Heart right ventricle (tissue), 16 donors: ENCODE data around the gene RYR3. TPM values are rescaled to one million over a fixed set of nuclear protein-coding genes. Genes with fewer than 3 reads are reported as not detected.
A peak's percentile ranks its signal among the peaks of the same experiment; 100 is the strongest.

ENCODE experiments used
- ATAC-seq, 8 donors: fragments of 200-7000 bp; cut with Tn5 transposase; one replicate each; pipeline ENCODE4 v1.9.1; 2020; ENCODE audit warnings: mild to moderate bottlenecking in 8 of 8, moderate library complexity in 8 of 8, moderate number of reproducible peaks in 1 of 8
- DNase-seq, 2 donors: peaks; one replicate each; pipeline ENCODE4 v3.0.0-alpha.2; 2020
- H3K27ac ChIP-seq, 10 donors: fragments of 200-600 bp; sonication (generic) in 2 of 10; one replicate each; pipeline versions ENCODE4 v1.5.0 to v1.8.0; 2020 to 2022; ENCODE audit warnings: mild to moderate bottlenecking in 3 of 10
- H3K27me3 ChIP-seq, 7 donors: fragments of 200-600 bp; one replicate each; pipeline ENCODE4 v1.8.0; 2021 to 2022; ENCODE audit warnings: mild to moderate bottlenecking in 2 of 7
- H3K36me3 ChIP-seq, 9 donors: fragments of 200-600 bp; sonication (generic) in 1 of 9; one replicate each; pipeline versions ENCODE4 v1.5.0 to v1.8.0; 2020 to 2022; ENCODE audit warnings: mild to moderate bottlenecking in 2 of 9
- H3K4me1 ChIP-seq, 9 donors: fragments of 200-600 bp; sonication (generic) in 1 of 9; one replicate each; pipeline versions ENCODE4 v1.5.0 to v1.8.0; 2020 to 2022; ENCODE audit warnings: mild to moderate bottlenecking in 4 of 9
- H3K4me3 ChIP-seq, 10 donors: fragments of 200-600 bp; sonication (generic) in 2 of 10; one replicate each; pipeline versions ENCODE4 v1.5.0 to v1.8.0; 2020 to 2022; ENCODE audit warnings: mild to moderate bottlenecking in 7 of 10, moderate library complexity in 2 of 10
- H3K9me3 ChIP-seq, 11 donors: fragments of 200-600 bp in 10 of 11; sonication (generic) in 2 of 11; one replicate each; pipeline versions ENCODE4 v1.5.0 to v1.8.0; 2013 to 2022; ENCODE audit warnings: mild to moderate bottlenecking in 2 of 11, control low read depth in 1 of 11, moderate library complexity in 1 of 11
- WGBS, 2 donors: extraction: QIAGEN DNeasy Blood & Tissue Kit; methylation state at CpG; one replicate each; pipeline ENCODE4 v1.1.7; 2013; ENCODE audit warnings: inconsistent platforms in 1 of 2; 5-methylcytosine and 5-hydroxymethylcytosine counted together
- intact Hi-C, 10 donors: fragments of 100-400 bp; cut with DNase I; formaldehyde crosslinking; loops; one replicate each; pipeline versions ENCODE4 v1.11.1 to v1.14.2; 2022
- polyA plus RNA-seq, 2 donors: library from polyadenylated mRNA; stranded (reverse); fragments of 200-250 nt; gene quantifications; one replicate each; pipeline ENCODE4 v1.2.3, GENCODE V29; 2013
- total RNA-seq, 10 donors: library from RNA; stranded (reverse); fragmentation: NEBNext Ultra II Directional in 3 of 10; extraction: Animal tissue kit (Norgen Biotek cat#: 25700) in 3 of 10; gene quantifications; one replicate each; pipeline versions ENCODE4 v1.2.1 to v1.2.4, GENCODE V29; 2021 to 2023
- TF ChIP-seq, protein P1 (sequence below), 9 donors: fragments of 200-600 bp; sonication (generic) in 2 of 9; IDR thresholded peaks; one replicate each; pipeline versions ENCODE4 v1.5.0 to v1.8.0; 2021 to 2022; ENCODE audit warnings: antibody characterized with exemption in 9 of 9, mild to moderate bottlenecking in 5 of 9, moderate library complexity in 1 of 9
- donor health status: Arrhythmogenic right ventricular cardiomyopathy.
- donor health status: ischemic (EF 13 %, LVEDD 7.1; RV severe dilation, severe dysfunction).
- donor health status: healthy with polysubstance abuse.
- donor health status: DM: no; HTN: yes; CAD: no.
- donor health status: DM: no; HTN: no; CAD: no.
- donor health status: ischemic (EF 25% LVEDD 6.9; RV normal size, moderate dysfunction).
- donor health status: ischemic (EF 25% LVEDD 5.7; RV mildly dilated, moderate dysfunction).
- donor health status: healthy.
- donor health status: DM: yes; HTN: yes; CAD: no.
- donor health status: Ischemic cardiomyopathy.
- donor health status: ischemic (EF 35%, LVEDD 5.7; RV mildly dilated, moderate dysfunction).
- donor health status: nonischemic (EF 11% LVEDD 7.7; RV severe dilation, severe dysfunction).
- donor health status: DM: yes; HTN: yes; CAD: no.
- donor health status: PGD.
- donor health status: ischemic (EF 29% LVEDD 5.4; RV normal size, mild dysfunction).
- donor health status: nonischemic (EF 23%, LVEDD 6.1; RV moderate dilation, normal function).

Gene RYR3
- total and polyA plus RNA-seq, 12 donors: 0.02 to 1.00 (median 0.13) TPM; not detected in 2

DNA sequence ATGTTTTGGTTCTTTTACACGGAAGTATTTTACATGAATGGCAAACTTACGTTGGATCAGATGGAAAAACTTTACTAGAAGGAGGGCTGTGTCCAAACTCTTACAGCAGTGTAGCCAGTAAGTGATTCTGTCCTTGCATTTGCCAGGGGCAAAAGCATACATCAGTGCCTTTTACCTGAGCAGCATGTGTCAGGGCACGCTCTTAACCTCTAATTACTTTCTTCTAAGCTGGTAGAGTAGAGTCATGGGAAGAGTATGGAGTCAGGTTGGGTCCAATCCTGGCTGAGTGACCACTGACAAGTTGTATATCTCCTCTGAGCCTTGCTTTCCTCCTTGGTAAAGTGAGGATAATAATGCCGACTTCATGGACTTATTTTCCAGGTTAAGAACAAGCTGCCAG is 47.1 kb downstream of the RYR3 start:
- 70% methylated on average over 4 of the region's 4 CpGs for WGBS, 2 donors
- Histone ChIP-seq H3K36me3 (no peaks in the 10 kb centered on the region), H3K27ac (no peak overlapping the region), H3K27me3 (no peaks in the 10 kb centered on the region), H3K4me3 (no peak overlapping the region), H3K9me3 (no peaks in the 10 kb centered on the region), H3K4me1 (no peaks in the 10 kb centered on the region)
- TF ChIP-seq, protein P1, sequence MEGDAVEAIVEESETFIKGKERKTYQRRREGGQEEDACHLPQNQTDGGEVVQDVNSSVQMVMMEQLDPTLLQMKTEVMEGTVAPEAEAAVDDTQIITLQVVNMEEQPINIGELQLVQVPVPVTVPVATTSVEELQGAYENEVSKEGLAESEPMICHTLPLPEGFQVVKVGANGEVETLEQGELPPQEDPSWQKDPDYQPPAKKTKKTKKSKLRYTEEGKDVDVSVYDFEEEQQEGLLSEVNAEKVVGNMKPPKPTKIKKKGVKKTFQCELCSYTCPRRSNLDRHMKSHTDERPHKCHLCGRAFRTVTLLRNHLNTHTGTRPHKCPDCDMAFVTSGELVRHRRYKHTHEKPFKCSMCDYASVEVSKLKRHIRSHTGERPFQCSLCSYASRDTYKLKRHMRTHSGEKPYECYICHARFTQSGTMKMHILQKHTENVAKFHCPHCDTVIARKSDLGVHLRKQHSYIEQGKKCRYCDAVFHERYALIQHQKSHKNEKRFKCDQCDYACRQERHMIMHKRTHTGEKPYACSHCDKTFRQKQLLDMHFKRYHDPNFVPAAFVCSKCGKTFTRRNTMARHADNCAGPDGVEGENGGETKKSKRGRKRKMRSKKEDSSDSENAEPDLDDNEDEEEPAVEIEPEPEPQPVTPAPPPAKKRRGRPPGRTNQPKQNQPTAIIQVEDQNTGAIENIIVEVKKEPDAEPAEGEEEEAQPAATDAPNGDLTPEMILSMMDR (IDR thresholded peaks at IDR 0.05): no peak
- intact Hi-C loops: no loop called here
- no peak for DNase-seq
- no peak for ATAC-seq

DNA sequence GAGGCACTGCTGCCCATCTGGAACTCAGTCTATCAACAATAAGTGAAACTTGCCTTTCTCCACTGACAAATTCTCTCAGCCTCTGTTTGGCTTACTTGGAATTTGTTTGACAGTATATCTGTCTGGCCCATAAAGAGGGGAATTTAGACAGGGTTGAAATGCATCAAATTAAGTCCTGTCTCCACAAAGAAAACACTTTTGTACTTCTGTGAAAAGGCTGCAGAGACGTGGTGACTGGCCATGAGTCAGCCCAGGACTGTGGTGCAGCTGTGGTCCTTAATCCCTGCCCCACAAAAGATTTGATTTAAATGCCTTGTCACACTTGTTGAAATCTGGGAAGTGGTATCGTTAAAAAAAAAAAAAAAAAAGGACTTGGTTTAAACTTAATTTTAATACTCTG is 47.5 kb downstream of the RYR3 start:
- no peaks in the 10 kb centered on the region for H3K27me3 ChIP-seq
- TF ChIP-seq, protein P1 (IDR thresholded peaks at IDR 0.05): no peak
- H3K4me3 ChIP-seq: no peak overlapping the region
- DNase-seq (no peak), ATAC-seq (no peak)
- H3K9me3 ChIP-seq: no peaks in the 10 kb centered on the region
- whole genome bisulfite sequencing, 2 donors: 51 to 62% methylated on average over 2 of the region's 2 CpGs
- intact Hi-C loops: no loop called here
- H3K4me1 ChIP-seq: no peaks in the 10 kb centered on the region
- H3K36me3 ChIP-seq: no peaks in the 10 kb centered on the region
- no peak overlapping the region for H3K27ac ChIP-seq

DNA sequence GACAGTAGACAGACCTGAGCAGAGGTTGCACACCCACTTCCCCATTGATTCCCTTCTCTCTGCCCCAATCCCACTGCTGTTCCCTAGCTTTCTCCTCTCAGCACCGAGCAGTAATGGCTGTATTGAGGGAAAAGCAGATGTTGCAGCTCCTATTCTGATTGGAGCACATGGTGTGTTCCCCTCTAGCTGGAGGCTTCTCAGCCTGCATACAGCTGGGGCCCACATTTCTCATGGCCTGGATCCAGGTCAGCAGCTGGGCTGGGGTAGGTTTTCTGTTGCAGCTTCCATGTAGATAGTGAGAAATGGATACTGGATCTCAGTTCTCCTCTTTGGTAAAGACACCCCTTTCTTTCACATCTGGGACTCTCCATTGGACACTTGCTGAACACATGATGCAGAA is 50.1 kb downstream of the RYR3 start:
- intact Hi-C loops: no loop called here
- H3K4me1 ChIP-seq: no peaks in the 10 kb centered on the region
- ATAC-seq (peak in 6 of 8 donors; percentile 25 to 73 (median 56)), DNase-seq (peak in 1 of 2 donors; percentile 32)
- no peaks in the 10 kb centered on the region for H3K36me3 ChIP-seq
- WGBS, 2 donors: 50 to 57% methylated on average over 1 of the region's 1 CpG
- TF ChIP-seq, protein P1 (IDR thresholded peaks at IDR 0.05): no peak
- H3K27me3 ChIP-seq: peaks cover 0 to 9% (median 0%) of the 10 kb centered on the region in 7 donors
- no peaks in the 10 kb centered on the region for H3K9me3 ChIP-seq
- H3K27ac ChIP-seq: no peak overlapping the region
- H3K4me3 ChIP-seq: no peak overlapping the region

DNA sequence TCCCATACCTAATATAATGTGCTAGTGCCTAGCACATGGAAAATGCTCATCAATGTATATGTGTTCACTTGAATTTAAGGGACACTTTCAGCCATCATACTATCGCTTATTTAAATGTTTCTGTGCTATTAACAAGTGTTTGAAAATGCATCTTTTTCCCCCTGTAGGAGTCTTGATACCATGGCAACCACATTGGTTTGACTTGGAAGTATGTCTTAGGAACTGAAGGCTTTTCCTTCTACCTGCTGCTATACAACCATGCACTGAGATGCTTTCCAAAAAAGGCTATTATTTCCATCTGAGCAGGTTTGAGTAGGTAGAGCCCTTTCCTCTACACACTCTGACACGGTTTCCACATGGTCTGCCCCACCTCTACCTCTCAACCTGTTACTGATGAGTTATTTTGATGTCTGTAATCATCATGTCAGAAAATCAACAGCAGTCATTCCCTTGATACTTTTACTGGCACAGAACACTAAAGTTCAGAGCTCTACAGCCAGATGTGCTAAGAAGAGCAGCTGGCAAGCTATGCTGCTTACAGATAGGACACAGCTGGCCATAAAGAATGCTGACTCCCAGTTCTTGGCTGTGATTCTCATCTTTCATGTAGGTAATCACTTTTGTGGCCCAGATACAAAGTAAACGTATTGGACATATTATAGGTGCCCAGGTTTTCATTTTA is 59.3 kb downstream of the RYR3 start:
- Histone ChIP-seq H3K36me3 (no peaks in the 10 kb centered on the region), H3K4me3 (no peak overlapping the region), H3K27ac (no peak overlapping the region), H3K9me3 (no peaks in the 10 kb centered on the region), H3K4me1 (peaks cover 0 to 2% (median 0%) of the 10 kb centered on the region in 9 donors), H3K27me3 (peaks cover 0 to 3% (median 0%) of the 10 kb centered on the region in 7 donors)
- intact Hi-C loops: no loop called here
- TF ChIP-seq, protein P1 (IDR thresholded peaks at IDR 0.05): no peak
- DNase-seq (no peak), ATAC-seq (no peak)
- WGBS, 2 donors: 58 to 68% methylated on average over 3 of the region's 3 CpGs
